GM23338 (cell line): ENCODE results near the gene SPATA18. TPM values are rescaled to one million over a fixed set of nuclear protein-coding genes. Genes with fewer than 3 reads are reported as not detected.

Experiments
- ATAC-seq: fragments of 200-7000 bp; cut with Tn5 transposase; 3 replicates; pipeline ENCODE4 v1.9.1; 2020
- DNase-seq: peaks from one replicate; pipeline ENCODE4 v3.0.0-alpha.2; 2015; ENCODE audit warnings: low spot score
- H2AFZ ChIP-seq: fragments of 200-600 bp; sonication (generic); 2 replicates; pipeline ENCODE4 v1.8.0; 2016; ENCODE audit warnings: antibody characterized with exemption, mild to moderate bottlenecking, moderate library complexity
- H3F3A ChIP-seq: fragments of 200-600 bp; sonication (generic); replicated peaks from 2 replicates; pipeline ENCODE4 v1.8.0; 2017; ENCODE audit warnings: antibody characterized with exemption, mixed run types, low read depth
- H3K27ac ChIP-seq: fragments of 200-600 bp; sonication (generic); 2 replicates; pipeline ENCODE4 v1.6.1; 2016; ENCODE audit warnings: low read depth
- H3K27me3 ChIP-seq: fragments of 200-600 bp; sonication (generic); 2 replicates; pipeline ENCODE4 v1.8.0; 2016; ENCODE audit warnings: mild to moderate bottlenecking, mixed run types, moderate library complexity; ENCODE audit not compliant: insufficient read depth
- H3K36me3 ChIP-seq: fragments of 200-600 bp; sonication (generic); 2 replicates; pipeline ENCODE4 v1.8.0; 2016; ENCODE audit warnings: mild to moderate bottlenecking; ENCODE audit not compliant: insufficient read depth
- H3K4me1 ChIP-seq: fragments of 200-600 bp; sonication (generic); 2 replicates; pipeline ENCODE4 v1.8.0; 2016; ENCODE audit warnings: mild to moderate bottlenecking, moderate library complexity; ENCODE audit not compliant: insufficient read depth
- H3K4me2 ChIP-seq: fragments of 200-600 bp; sonication (generic); 2 replicates; pipeline ENCODE4 v1.7.1; 2017; ENCODE audit warnings: mixed run types
- H3K4me3 ChIP-seq: fragments of 200-600 bp; sonication (generic); 2 replicates; pipeline ENCODE4 v1.6.1; 2016; ENCODE audit warnings: mixed run types
- H3K79me2 ChIP-seq: fragments of 200-600 bp; sonication (generic); replicated peaks from 2 replicates; pipeline ENCODE4 v1.8.0; 2017; ENCODE audit warnings: mild to moderate bottlenecking; ENCODE audit not compliant: insufficient read depth
- H3K9me2 ChIP-seq: fragments of 200-600 bp; sonication (generic); 2 replicates; pipeline ENCODE4 v1.8.0; 2017; ENCODE audit not compliant: insufficient read depth
- H4K20me1 ChIP-seq: fragments of 200-600 bp; sonication (generic); replicated peaks from 2 replicates; pipeline ENCODE4 v1.8.0; 2017; ENCODE audit warnings: mild to moderate bottlenecking; ENCODE audit not compliant: insufficient read depth
- H3K27ac Mint-ChIP-seq: 2 replicates; pipeline ENCODE4 v1.8.0; 2020; ENCODE audit warnings: inconsistent platforms, mild to moderate bottlenecking, moderate library complexity, mixed read lengths
- H3K27me3 Mint-ChIP-seq: 3 replicates; pipeline ENCODE4 v1.8.0; 2022; ENCODE audit warnings: low read depth, mild to moderate bottlenecking, moderate library complexity, mixed read lengths, inconsistent platforms; ENCODE audit not compliant: insufficient read depth, poor library complexity
- H3K36me3 Mint-ChIP-seq: 3 replicates; pipeline ENCODE4 v1.8.0; 2021; ENCODE audit warnings: low read depth, mild to moderate bottlenecking, inconsistent platforms, moderate library complexity, mixed read lengths
- H3K4me1 Mint-ChIP-seq: 3 replicates; pipeline ENCODE4 v1.8.0; 2020; ENCODE audit warnings: mild to moderate bottlenecking, inconsistent platforms, mixed read lengths
- H3K4me3 Mint-ChIP-seq: 3 replicates; pipeline ENCODE4 v1.8.0; 2021; ENCODE audit warnings: moderate library complexity, mild to moderate bottlenecking, inconsistent platforms, mixed read lengths
- H3K9me3 Mint-ChIP-seq: 3 replicates; pipeline ENCODE4 v1.8.0; 2020; ENCODE audit warnings: moderate library complexity, mild to moderate bottlenecking, inconsistent platforms, mixed read lengths
- CREB1 ChIP-seq: fragments of 250-450 bp; sonication (Bioruptor Pico); IDR thresholded peaks from 2 replicates; pipeline ENCODE4 v1.5.0; 2020; ENCODE audit warnings: low read depth, mild to moderate bottlenecking, moderate library complexity
- CTCF ChIP-seq, 2 experiments: fragments of 200-600 bp in 1 of 2; sonication (generic) in 1 of 2; conservative IDR thresholded peaks; 2 replicates each; pipeline versions ENCODE4 v1.5.1 to v1.6.1; 2016 to 2017; ENCODE audit warnings: antibody characterized with exemption in 2 of 2, low read depth in 2 of 2, mild to moderate bottlenecking in 2 of 2, moderate library complexity in 1 of 2
- ETS1 ChIP-seq: IDR thresholded peaks from 2 replicates; pipeline ENCODE4 v1.6.1; 2016; ENCODE audit warnings: antibody characterized with exemption
- EZH2 ChIP-seq: fragments of 200-600 bp; sonication (generic); IDR thresholded peaks from one replicate; pipeline ENCODE4 v1.8.0; 2017; ENCODE audit warnings: antibody characterized with exemption, mild to moderate bottlenecking, low read depth; ENCODE audit not compliant: unreplicated experiment
- EZH2phosphoT487 ChIP-seq: fragments of 200-600 bp; sonication (generic); IDR thresholded peaks from one replicate; pipeline ENCODE4 v1.8.1; 2018; ENCODE audit warnings: antibody characterized with exemption; ENCODE audit not compliant: unreplicated experiment
- JUNB ChIP-seq: IDR thresholded peaks from one replicate; pipeline ENCODE4 v1.6.1; 2016; ENCODE audit warnings: antibody characterized with exemption; ENCODE audit not compliant: unreplicated experiment
- NANOG ChIP-seq: IDR thresholded peaks from 2 replicates; pipeline ENCODE4 v1.6.1; 2016; ENCODE audit warnings: antibody characterized with exemption, borderline replicate concordance
- POLR2AphosphoS5 ChIP-seq: IDR thresholded peaks from 2 replicates; pipeline ENCODE4 v1.6.1; 2016; ENCODE audit warnings: antibody characterized with exemption, low read depth
- REST ChIP-seq: IDR thresholded peaks from one replicate; pipeline ENCODE4 v1.6.1; 2018; ENCODE audit warnings: antibody characterized with exemption; ENCODE audit not compliant: unreplicated experiment
- STAT1 ChIP-seq: IDR thresholded peaks from one replicate; pipeline ENCODE4 v1.6.1; 2016; ENCODE audit warnings: antibody characterized with exemption; ENCODE audit not compliant: unreplicated experiment
- ZNF114 ChIP-seq: fragments of 250-450 bp; sonication (Bioruptor Pico); IDR thresholded peaks from 2 replicates; pipeline ENCODE4 v1.5.0; 2020; ENCODE audit warnings: mild to moderate bottlenecking, moderate library complexity
- ZNF331 ChIP-seq: fragments of 250-450 bp; sonication (Bioruptor Pico); IDR thresholded peaks from 2 replicates; pipeline ENCODE4 v1.5.0; 2020; ENCODE audit warnings: low read depth, mild to moderate bottlenecking, moderate library complexity
- ZNF462 ChIP-seq: fragments of 250-450 bp; sonication (Bioruptor Pico); IDR thresholded peaks from 2 replicates; pipeline ENCODE4 v1.5.0; 2020; ENCODE audit warnings: mild to moderate bottlenecking, moderate library complexity
- polyA plus RNA-seq: library from polyadenylated mRNA; unstranded; fragments of >200 nt; fragmentation: Nextera tagmentation; extraction: Ambion mirVana; gene quantifications from 2 replicates; pipeline ENCODE4 v1.2.1, GENCODE V29; 2016
- total RNA-seq: library from RNA; depleted of rRNA; stranded (reverse); fragments of >200 nt; shearing (Covaris generic); gene quantifications from 2 replicates; pipeline ENCODE4 v1.2.3, GENCODE V29; 2014

The SPATA18 gene
- total and polyA plus RNA-seq, 2 experiments from 2014 or later: 1.5 to 2.5 TPM

- no peak for ATAC-seq
- peaks cover 19% of the 10 kb centered on the region for H3K4me1 Mint-ChIP-seq
- no peaks in the 10 kb centered on the region for H3K9me3 Mint-ChIP-seq
- Histone ChIP-seq H4K20me1 (no peaks in the 10 kb centered on the region), H3K27me3 (peaks cover 14% of the 10 kb centered on the region), H2AFZ (no peak overlapping the region), H3K27ac (no peak overlapping the region), H3K4me3 (no peak overlapping the region), H3K4me1 (peaks cover 17% of the 10 kb centered on the region), H3K9me2 (no peaks in the 10 kb centered on the region; the same call in 1 of the 2 replicates), H3F3A (no peaks in the 10 kb centered on the region), H3K79me2 (no peaks in the 10 kb centered on the region), H3K4me2 (no peak overlapping the region), H3K36me3 (no peaks in the 10 kb centered on the region)
- TF ChIP-seq POLR2AphosphoS5 (no peak), EZH2phosphoT487 (no peak), NANOG (no peak), ZNF114 (CRISPR knock-in tag) (no peak), CTCF (conservative IDR thresholded peaks at IDR 0.05; ENCODE audit: low read depth in 2 of 2) (no peak), ZNF331 (no peak), ZNF462 (no peak), REST (no peak), STAT1 (no peak), CREB1 (CRISPR knock-in tag) (no peak), JUNB (no peak), ETS1 (no peak), EZH2 (no peak)
- no peak overlapping the region for H3K27ac Mint-ChIP-seq
- peaks cover 8% of the 10 kb centered on the region for H3K27me3 Mint-ChIP-seq
- no peak for DNase-seq
- H3K36me3 Mint-ChIP-seq: no peaks in the 10 kb centered on the region
- H3K4me3 Mint-ChIP-seq: no peak overlapping the region
Measured at GRCh38 chr4:52057196-52057595, 6.1 kb downstream of the SPATA18 start.
